Heart right ventricle (tissue), 16 donors: Measurements from ENCODE around the gene RIPK4. TPM values are rescaled to one million over a fixed set of nuclear protein-coding genes. Genes with fewer than 3 reads are reported as not detected.
"Not testable (repeated sequence)": the region's sequence is repeated elsewhere in the genome, so short reads cannot be mapped to it uniquely, and the experiment has no call there.

ENCODE experiments used
- ATAC-seq, 8 donors: fragments of 200-7000 bp; cut with Tn5 transposase; one replicate each; pipeline ENCODE4 v1.9.1; 2020; ENCODE audit warnings: mild to moderate bottlenecking in 8 of 8, moderate library complexity in 8 of 8, moderate number of reproducible peaks in 1 of 8
- DNase-seq, 2 donors: peaks; one replicate each; pipeline ENCODE4 v3.0.0-alpha.2; 2020
- H3K27ac ChIP-seq, 10 donors: fragments of 200-600 bp; sonication (generic) in 2 of 10; one replicate each; pipeline versions ENCODE4 v1.5.0 to v1.8.0; 2020 to 2022; ENCODE audit warnings: mild to moderate bottlenecking in 3 of 10
- H3K27me3 ChIP-seq, 7 donors: fragments of 200-600 bp; one replicate each; pipeline ENCODE4 v1.8.0; 2021 to 2022; ENCODE audit warnings: mild to moderate bottlenecking in 2 of 7
- H3K36me3 ChIP-seq, 9 donors: fragments of 200-600 bp; sonication (generic) in 1 of 9; one replicate each; pipeline versions ENCODE4 v1.5.0 to v1.8.0; 2020 to 2022; ENCODE audit warnings: mild to moderate bottlenecking in 2 of 9
- H3K4me1 ChIP-seq, 9 donors: fragments of 200-600 bp; sonication (generic) in 1 of 9; one replicate each; pipeline versions ENCODE4 v1.5.0 to v1.8.0; 2020 to 2022; ENCODE audit warnings: mild to moderate bottlenecking in 4 of 9
- H3K4me3 ChIP-seq, 10 donors: fragments of 200-600 bp; sonication (generic) in 2 of 10; one replicate each; pipeline versions ENCODE4 v1.5.0 to v1.8.0; 2020 to 2022; ENCODE audit warnings: mild to moderate bottlenecking in 7 of 10, moderate library complexity in 2 of 10
- H3K9me3 ChIP-seq, 11 donors: fragments of 200-600 bp in 10 of 11; sonication (generic) in 2 of 11; one replicate each; pipeline versions ENCODE4 v1.5.0 to v1.8.0; 2013 to 2022; ENCODE audit warnings: mild to moderate bottlenecking in 2 of 11, control low read depth in 1 of 11, moderate library complexity in 1 of 11
- WGBS, 2 donors: extraction: QIAGEN DNeasy Blood & Tissue Kit; methylation state at CpG; one replicate each; pipeline ENCODE4 v1.1.7; 2013; ENCODE audit warnings: inconsistent platforms in 1 of 2; 5-methylcytosine and 5-hydroxymethylcytosine counted together
- intact Hi-C, 10 donors: fragments of 100-400 bp; cut with DNase I; formaldehyde crosslinking; loops; one replicate each; pipeline versions ENCODE4 v1.11.1 to v1.14.2; 2022
- polyA plus RNA-seq, 2 donors: library from polyadenylated mRNA; stranded (reverse); fragments of 200-250 nt; gene quantifications; one replicate each; pipeline ENCODE4 v1.2.3, GENCODE V29; 2013
- total RNA-seq, 10 donors: library from RNA; stranded (reverse); fragmentation: NEBNext Ultra II Directional in 3 of 10; extraction: Animal tissue kit (Norgen Biotek cat#: 25700) in 3 of 10; gene quantifications; one replicate each; pipeline versions ENCODE4 v1.2.1 to v1.2.4, GENCODE V29; 2021 to 2023
- TF ChIP-seq, protein P1 (sequence below), 9 donors: fragments of 200-600 bp; sonication (generic) in 2 of 9; IDR thresholded peaks; one replicate each; pipeline versions ENCODE4 v1.5.0 to v1.8.0; 2021 to 2022; ENCODE audit warnings: antibody characterized with exemption in 9 of 9, mild to moderate bottlenecking in 5 of 9, moderate library complexity in 1 of 9
- donor health status: Arrhythmogenic right ventricular cardiomyopathy.
- donor health status: ischemic (EF 13 %, LVEDD 7.1; RV severe dilation, severe dysfunction).
- donor health status: healthy with polysubstance abuse.
- donor health status: DM: no; HTN: yes; CAD: no.
- donor health status: DM: no; HTN: no; CAD: no.
- donor health status: ischemic (EF 25% LVEDD 6.9; RV normal size, moderate dysfunction).
- donor health status: ischemic (EF 25% LVEDD 5.7; RV mildly dilated, moderate dysfunction).
- donor health status: healthy.
- donor health status: DM: yes; HTN: yes; CAD: no.
- donor health status: Ischemic cardiomyopathy.
- donor health status: ischemic (EF 35%, LVEDD 5.7; RV mildly dilated, moderate dysfunction).
- donor health status: nonischemic (EF 11% LVEDD 7.7; RV severe dilation, severe dysfunction).
- donor health status: DM: yes; HTN: yes; CAD: no.
- donor health status: PGD.
- donor health status: ischemic (EF 29% LVEDD 5.4; RV normal size, mild dysfunction).
- donor health status: nonischemic (EF 23%, LVEDD 6.1; RV moderate dilation, normal function).

The RIPK4 gene
- total and polyA plus RNA-seq, 12 donors, result 0.04 to 0.15 (median 0.07) TPM; not detected in 5

- H3K27ac ChIP-seq, result no peak overlapping the region
- H3K27me3 ChIP-seq, result peaks cover 3 to 69% (median 64%) of the 10 kb centered on the region in 7 donors
- no peaks in the 10 kb centered on the region for H3K36me3 ChIP-seq
- TF ChIP-seq, protein P1, sequence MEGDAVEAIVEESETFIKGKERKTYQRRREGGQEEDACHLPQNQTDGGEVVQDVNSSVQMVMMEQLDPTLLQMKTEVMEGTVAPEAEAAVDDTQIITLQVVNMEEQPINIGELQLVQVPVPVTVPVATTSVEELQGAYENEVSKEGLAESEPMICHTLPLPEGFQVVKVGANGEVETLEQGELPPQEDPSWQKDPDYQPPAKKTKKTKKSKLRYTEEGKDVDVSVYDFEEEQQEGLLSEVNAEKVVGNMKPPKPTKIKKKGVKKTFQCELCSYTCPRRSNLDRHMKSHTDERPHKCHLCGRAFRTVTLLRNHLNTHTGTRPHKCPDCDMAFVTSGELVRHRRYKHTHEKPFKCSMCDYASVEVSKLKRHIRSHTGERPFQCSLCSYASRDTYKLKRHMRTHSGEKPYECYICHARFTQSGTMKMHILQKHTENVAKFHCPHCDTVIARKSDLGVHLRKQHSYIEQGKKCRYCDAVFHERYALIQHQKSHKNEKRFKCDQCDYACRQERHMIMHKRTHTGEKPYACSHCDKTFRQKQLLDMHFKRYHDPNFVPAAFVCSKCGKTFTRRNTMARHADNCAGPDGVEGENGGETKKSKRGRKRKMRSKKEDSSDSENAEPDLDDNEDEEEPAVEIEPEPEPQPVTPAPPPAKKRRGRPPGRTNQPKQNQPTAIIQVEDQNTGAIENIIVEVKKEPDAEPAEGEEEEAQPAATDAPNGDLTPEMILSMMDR (IDR thresholded peaks at IDR 0.05), result no peak
- DNase-seq, result peak; percentile 55 to 77
- peaks cover 0 to 24% (median 7%) of the 10 kb centered on the region in 9 donors for H3K4me1 ChIP-seq
- WGBS, 2 donors, result 45 to 54% methylated on average over 24 of the region's 24 CpGs
- peaks cover 0 to 12% (median 4%) of the 10 kb centered on the region in 11 donors for H3K9me3 ChIP-seq
- ATAC-seq, result peak; percentile 65 to 87 (median 84)
- H3K4me3 ChIP-seq, result no peak overlapping the region
- intact Hi-C loops, result loop anchor here in 1 of 10 donors (10.0 kb wide), 1 partner anchor 62 kb away; no protein-coding TSS in a partner anchor
Observed at GRCh38 chr21:41726970-41727783, 39.7 kb downstream of the RIPK4 start.

- Histone ChIP-seq H3K27me3 (peaks cover 3 to 73% (median 68%) of the 10 kb centered on the region in 7 donors), H3K4me3 (no peak overlapping the region), H3K36me3 (no peaks in the 10 kb centered on the region), H3K4me1 (peaks cover 0 to 24% (median 7%) of the 10 kb centered on the region in 9 donors), H3K9me3 (peaks cover 0 to 6% (median 0%) of the 10 kb centered on the region in 11 donors), H3K27ac (no peak overlapping the region)
- DNase-seq (no peak), ATAC-seq (no peak)
- intact Hi-C loops, result loop anchor here in 1 of 10 donors (10.0 kb wide), 1 partner anchor 62 kb away; no protein-coding TSS in a partner anchor
- TF ChIP-seq, protein P1 (IDR thresholded peaks at IDR 0.05), result no peak
- 69 to 73% methylated on average over 9 of the region's 9 CpGs for WGBS, 2 donors
Observed at GRCh38 chr21:41726630-41726969, 40.3 kb downstream of the RIPK4 start.

GRCh38 chr21:41726058-41726558 is 40.7 kb downstream of the RIPK4 start:
- H3K4me1 ChIP-seq, result peaks cover 0 to 24% (median 7%) of the 10 kb centered on the region in 9 donors
- TF ChIP-seq, protein P1 (IDR thresholded peaks at IDR 0.05), result no peak
- peaks cover 0 to 1% (median 0%) of the 10 kb centered on the region in 11 donors for H3K9me3 ChIP-seq
- WGBS, 2 donors, result 48 to 56% methylated on average over 19 of the region's 19 CpGs
- intact Hi-C loops, result loop anchor here in 1 of 10 donors (10.0 kb wide), 1 partner anchor 61 kb away; no protein-coding TSS in a partner anchor
- H3K4me3 ChIP-seq, result peak overlapping the region in 1 of 10 donors; percentile 27
- DNase-seq, result no peak
- ATAC-seq, result peak in 5 of 8 donors; percentile 4 to 52 (median 34)
- no peaks in the 10 kb centered on the region for H3K36me3 ChIP-seq
- H3K27me3 ChIP-seq, result peaks cover 3 to 73% (median 68%) of the 10 kb centered on the region in 7 donors
- peak overlapping the region in 1 of 10 donors; percentile 21 for H3K27ac ChIP-seq

DNA sequence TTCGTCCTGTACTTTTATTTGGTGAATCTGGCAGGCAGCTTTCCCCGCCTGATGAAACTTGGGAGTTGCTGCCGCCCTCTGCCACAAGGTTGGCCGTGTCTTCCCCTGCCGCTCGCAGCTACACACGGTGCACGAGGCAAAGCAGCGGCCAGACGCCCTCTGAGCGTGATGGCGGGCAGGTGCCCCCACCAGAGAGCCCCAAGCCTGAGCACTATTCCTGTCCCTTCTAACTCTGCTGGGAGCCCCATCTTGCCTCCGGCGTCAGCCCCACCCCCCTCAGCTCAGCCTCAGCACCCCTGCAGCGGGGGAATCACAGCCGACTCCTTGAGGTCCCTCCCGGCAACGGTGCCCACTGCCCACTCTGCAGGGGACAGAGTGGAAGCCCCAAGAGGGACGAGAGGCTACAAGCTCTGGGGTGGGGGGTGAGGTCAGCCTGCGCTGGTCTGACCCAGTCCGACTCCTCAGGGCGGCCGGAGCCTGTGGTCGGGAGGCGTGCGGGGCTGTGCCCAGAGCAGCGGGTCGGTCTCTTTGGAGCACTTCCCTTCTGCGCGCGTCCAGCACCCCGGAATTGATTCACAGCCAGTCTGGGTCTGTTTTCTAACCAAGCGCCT is 41.3 kb downstream of the RIPK4 start:
- peak overlapping the region in 1 of 10 donors; percentile 21 for H3K27ac ChIP-seq
- ATAC-seq (peak in 3 of 8 donors; percentile 6 to 33 (median 12)), DNase-seq (no peak)
- H3K9me3 ChIP-seq, result no peaks in the 10 kb centered on the region
- WGBS, 2 donors, result 30 to 34% methylated on average over 33 of the region's 33 CpGs
- intact Hi-C loops, result loop anchor here in 1 of 10 donors (10.0 kb wide), 1 partner anchor 61 kb away; no protein-coding TSS in a partner anchor
- H3K36me3 ChIP-seq, result no peaks in the 10 kb centered on the region
- H3K4me3 ChIP-seq, result peak overlapping the region in 1 of 10 donors; percentile 27
- peaks cover 0 to 24% (median 7%) of the 10 kb centered on the region in 9 donors for H3K4me1 ChIP-seq
- TF ChIP-seq, protein P1 (IDR thresholded peaks at IDR 0.05), result no peak
- H3K27me3 ChIP-seq, result peaks cover 3 to 71% (median 63%) of the 10 kb centered on the region in 7 donors

DNA sequence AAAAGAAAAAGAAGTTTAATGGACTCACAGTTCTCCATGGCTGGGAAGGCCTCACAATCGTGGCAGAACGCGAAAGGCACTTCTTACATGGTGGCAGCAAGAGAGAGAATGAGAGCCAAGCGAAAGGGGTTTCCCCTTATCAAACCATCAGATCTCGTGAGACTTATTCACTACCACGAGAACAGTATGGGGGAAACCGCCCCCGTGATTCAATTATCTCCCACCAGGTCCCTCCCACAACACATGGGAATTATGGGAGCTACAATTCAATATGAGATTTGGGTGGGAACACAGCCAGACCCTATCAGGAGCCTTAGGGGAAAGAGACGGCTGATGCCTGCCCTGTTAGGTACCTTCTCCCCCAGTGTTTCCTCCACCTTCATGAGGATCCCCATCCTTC is 43.0 kb downstream of the RIPK4 start:
- H3K9me3 ChIP-seq, H3K27ac ChIP-seq, ATAC-seq, DNase-seq, H3K36me3 ChIP-seq, H3K4me3 ChIP-seq: not testable (repeated sequence)
- Histone ChIP-seq H3K27me3 (peaks cover 3 to 68% (median 54%) of the 10 kb centered on the region in 7 donors), H3K4me1 (peaks cover 0 to 24% (median 7%) of the 10 kb centered on the region in 9 donors)
- 77 to 82% methylated on average over 9 of the region's 9 CpGs for WGBS, 2 donors
- intact Hi-C loops, result loop anchor here in 1 of 10 donors (10.0 kb wide), 1 partner anchor 59 kb away; no protein-coding TSS in a partner anchor
